SJCRH30 (cell line): ENCODE results near the gene JPH2. TPM values are rescaled to one million over a fixed set of nuclear protein-coding genes. Genes with fewer than 3 reads are reported as not detected.
"Not testable (repeated sequence)": the region's sequence is repeated elsewhere in the genome, so short reads cannot be mapped to it uniquely, and the experiment has no call there.

Source experiments
- DNase-seq, 2 experiments: peaks; one replicate each; pipeline ENCODE4 v3.0.0-alpha.2; 2015 to 2020
- H3K27ac ChIP-seq: fragments of 250-450 bp; sonication (Bioruptor Pico); 2 replicates; pipeline ENCODE4 v1.5.1; 2020; ENCODE audit warnings: mild to moderate bottlenecking, moderate library complexity
- H3K27me3 ChIP-seq: fragments of 250-450 bp; sonication (Bioruptor Pico); 2 replicates; pipeline ENCODE4 v1.5.1; 2020; ENCODE audit warnings: mild to moderate bottlenecking, moderate library complexity
- H3K36me3 ChIP-seq: fragments of 250-450 bp; sonication (Bioruptor Pico); 2 replicates; pipeline ENCODE4 v1.5.1; 2020; ENCODE audit warnings: mild to moderate bottlenecking, moderate library complexity
- H3K4me1 ChIP-seq: fragments of 250-450 bp; sonication (Bioruptor Pico); 2 replicates; pipeline ENCODE4 v1.5.1; 2020; ENCODE audit warnings: mild to moderate bottlenecking, moderate library complexity
- H3K4me3 ChIP-seq: fragments of 250-450 bp; sonication (Bioruptor Pico); 2 replicates; pipeline ENCODE4 v1.5.1; 2020; ENCODE audit warnings: mild to moderate bottlenecking, moderate library complexity
- H3K9me3 ChIP-seq: fragments of 250-450 bp; sonication (Bioruptor Pico); replicated peaks from 2 replicates; pipeline ENCODE4 v1.5.1; 2020; ENCODE audit warnings: mild to moderate bottlenecking, moderate library complexity
- total RNA-seq: library from RNA; depleted of rRNA; stranded (reverse); fragments of >200 nt; shearing (Covaris generic); gene quantifications from 2 replicates; pipeline ENCODE4 v1.2.3, GENCODE V29; 2014; rRNA removed

JPH2 gene
- total RNA-seq, result 6.7 and 7.4 TPM in 2 replicates

DNA sequence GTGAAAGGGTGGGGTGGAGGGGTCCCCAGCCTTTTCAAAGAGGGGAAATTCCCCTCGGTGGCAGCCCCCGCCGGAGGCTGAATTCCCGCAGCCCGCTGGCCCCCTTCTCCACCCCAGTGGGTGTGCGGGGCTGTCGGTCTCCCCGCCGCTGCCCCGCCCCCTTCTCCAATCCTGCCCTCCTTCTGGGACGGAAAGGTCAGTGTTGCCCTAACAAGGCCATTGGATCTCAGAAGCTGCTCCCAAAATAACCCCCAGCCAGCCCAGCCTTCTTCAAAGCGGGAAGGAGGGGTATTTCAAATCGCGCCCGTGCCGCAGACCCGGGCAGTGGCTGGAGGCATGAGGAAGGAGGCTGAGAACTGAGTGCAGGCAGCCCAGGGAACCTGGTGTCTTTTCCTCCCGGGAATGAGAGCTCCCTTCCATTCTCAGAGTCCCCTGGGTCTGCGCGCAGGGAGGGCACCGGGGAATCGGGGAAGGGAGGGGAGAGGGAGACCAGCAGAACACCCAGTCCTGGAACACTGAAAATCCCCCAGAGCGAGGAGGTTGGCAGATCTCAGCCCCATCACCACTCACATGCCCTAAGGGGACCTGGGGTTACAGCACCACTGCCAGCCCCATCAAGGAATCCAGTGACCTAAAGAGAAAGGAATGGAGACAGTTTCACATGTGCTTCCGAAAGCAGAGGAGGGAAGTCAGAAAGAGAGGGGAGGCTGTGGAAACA lies at the start of gene JPH2:
Gene JPH2, minus strand, starts transcription at position 135 of the 718 bp plus-strand sequence. CDS start 483 bp downstream, outside the sequence.
- peak; percentile 90 to 92 for DNase-seq
- Histone ChIP-seq H3K4me3 (peak within 1 kb of the TSS; percentile 63), H3K9me3 (no peaks in the 10 kb centered on the region), H3K36me3 (no peaks in the 10 kb centered on the region), H3K27me3 (no peaks in the 10 kb centered on the region), H3K27ac (peak within 1 kb of the TSS; percentile 91), H3K4me1 (peaks cover 23% of the 10 kb centered on the region)

DNA sequence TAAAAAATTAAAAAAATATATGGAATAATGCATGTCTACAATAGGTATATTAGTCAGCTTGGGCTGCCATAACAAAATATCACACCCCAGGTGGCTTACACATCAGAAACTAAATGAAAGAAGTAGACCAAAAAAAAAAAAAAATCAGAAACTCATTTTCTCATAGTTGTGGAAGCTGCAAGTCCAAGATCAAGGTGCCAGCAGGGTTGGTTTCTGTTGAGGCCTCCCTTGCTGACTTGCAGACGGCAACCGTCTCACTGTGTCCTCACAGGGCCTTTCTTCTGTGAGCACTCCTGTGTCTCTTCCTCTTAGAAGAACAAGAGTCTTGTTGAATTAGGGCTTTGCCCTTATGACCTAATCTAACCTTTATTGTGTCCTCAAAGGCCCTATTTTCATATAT lies 48.7 kb upstream of the JPH2 start:
- Histone ChIP-seq H3K36me3 (no peaks in the 10 kb centered on the region; the same call in 1 of the 2 replicates), H3K27me3 (no peaks in the 10 kb centered on the region), H3K9me3 (0 out of 2 replicates have a peak, but pooled peaks cover 2% of the 10 kb centered on the region), H3K27ac (no peak overlapping the region), H3K4me3 (no peak overlapping the region), H3K4me1 (peaks cover 4% of the 10 kb centered on the region; the same call in 1 of the 2 replicates)
- no peak for DNase-seq

DNA sequence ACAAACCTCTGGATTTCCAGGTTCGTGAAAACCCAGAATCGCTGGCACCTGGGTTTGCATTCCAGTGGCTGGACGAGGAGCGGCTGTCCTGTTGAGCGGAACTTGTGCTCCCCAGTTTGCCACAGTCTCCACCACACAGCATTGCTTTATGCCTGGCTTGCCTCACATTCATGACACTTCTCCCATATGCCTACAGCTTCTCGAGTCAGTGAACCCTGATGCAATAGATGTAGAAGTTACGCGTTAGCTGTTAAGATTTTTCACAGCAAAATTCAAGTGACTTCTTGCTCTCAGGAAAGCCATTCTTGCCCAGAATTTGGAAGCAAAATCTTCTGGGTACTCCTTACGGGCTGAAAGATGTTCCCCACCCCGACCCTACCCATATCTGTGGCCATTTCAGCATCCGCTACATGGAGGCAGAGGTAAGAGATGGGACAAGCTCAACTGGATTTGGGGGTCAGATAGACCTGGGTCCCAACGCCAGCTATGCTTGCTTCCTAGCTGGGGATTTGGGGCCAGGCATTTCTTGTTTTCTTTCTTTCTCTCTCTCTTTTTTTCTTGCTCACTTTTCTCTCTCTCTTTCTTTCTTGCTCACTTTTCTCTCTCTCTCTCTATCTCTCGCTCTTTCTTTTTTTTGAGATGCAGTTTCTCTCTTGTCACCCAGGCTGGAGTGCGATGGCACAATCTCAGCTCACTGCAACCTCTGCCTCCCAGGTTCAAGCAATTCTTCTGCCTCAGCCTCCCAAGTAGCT lies 47.8 kb upstream of the JPH2 start:
- Histone ChIP-seq H3K27me3 (peaks cover 2% of the 10 kb centered on the region; the same call in 1 of the 2 replicates), H3K36me3 (no peaks in the 10 kb centered on the region; the same call in 1 of the 2 replicates), H3K27ac (no peak overlapping the region), H3K4me3 (no peak overlapping the region), H3K4me1 (peaks cover 4% of the 10 kb centered on the region; the same call in 1 of the 2 replicates), H3K9me3 (0 out of 2 replicates have a peak, but pooled peaks cover 2% of the 10 kb centered on the region)
- DNase-seq, result no peak

- no peaks in the 10 kb centered on the region; the same call in 1 of the 2 replicates for H3K36me3 ChIP-seq
- H3K4me1 ChIP-seq, result peaks cover 4% of the 10 kb centered on the region; the same call in 1 of the 2 replicates
- H3K9me3 ChIP-seq, result no peaks in the 10 kb centered on the region
- DNase-seq, result no peak
- no peak overlapping the region for H3K4me3 ChIP-seq
- no peak overlapping the region for H3K27ac ChIP-seq
- peaks cover 5% of the 10 kb centered on the region; the same call in 1 of the 2 replicates for H3K27me3 ChIP-seq
These were observed 46.5 kb upstream of the JPH2 start for GRCh38 chr20:44233436-44234016.

GRCh38 chr20:44232469-44232856 lies 45.5 kb upstream of the JPH2 start:
- H3K27me3 ChIP-seq, H3K4me1 ChIP-seq, H3K27ac ChIP-seq, H3K36me3 ChIP-seq, DNase-seq, H3K9me3 ChIP-seq, H3K4me3 ChIP-seq: not testable (repeated sequence)

DNA sequence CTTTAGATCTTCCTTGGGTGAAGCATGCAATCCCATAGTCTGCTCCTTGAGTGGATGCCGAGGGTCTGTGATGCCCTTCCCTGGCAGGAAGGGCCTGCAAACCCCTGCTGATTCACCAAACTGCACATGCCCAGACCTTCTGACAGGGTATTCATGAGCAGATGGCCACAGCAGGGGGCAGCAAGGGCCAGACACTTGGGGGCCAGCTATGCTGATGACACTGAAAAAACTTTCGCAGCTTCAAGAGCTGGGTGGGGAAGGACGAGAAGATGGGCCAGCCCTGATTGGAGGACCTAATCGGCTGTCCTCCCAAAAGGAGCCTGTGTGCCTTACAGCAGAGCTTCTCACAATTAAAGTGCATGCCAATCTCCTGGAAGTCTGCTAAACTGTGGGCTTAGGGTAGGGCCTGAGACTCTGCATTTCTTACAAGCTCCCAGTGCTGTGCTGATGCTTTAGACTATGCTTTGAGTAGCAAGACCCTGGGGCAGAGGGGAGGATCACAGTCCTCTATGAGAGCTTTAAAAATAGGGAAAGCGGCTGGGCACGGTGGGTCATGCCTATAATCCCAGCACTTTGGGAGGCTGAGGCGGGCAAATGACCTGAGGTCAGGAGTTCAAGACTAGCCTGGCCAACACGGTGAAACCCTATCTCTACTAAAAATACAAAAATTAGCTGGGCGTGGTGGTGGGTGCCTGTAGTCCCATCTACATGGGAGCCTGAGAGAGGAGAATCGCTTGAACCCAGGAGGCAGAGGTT lies 44.9 kb upstream of the JPH2 start:
- peaks cover 4% of the 10 kb centered on the region; the same call in 1 of the 2 replicates for H3K4me1 ChIP-seq
- no peak overlapping the region for H3K4me3 ChIP-seq
- peak; percentile 36 to 47 for DNase-seq
- no peak overlapping the region for H3K27ac ChIP-seq
- no peaks in the 10 kb centered on the region for H3K9me3 ChIP-seq
- H3K27me3 ChIP-seq, result peaks cover 5% of the 10 kb centered on the region; the same call in 1 of the 2 replicates
- no peaks in the 10 kb centered on the region for H3K36me3 ChIP-seq

DNA sequence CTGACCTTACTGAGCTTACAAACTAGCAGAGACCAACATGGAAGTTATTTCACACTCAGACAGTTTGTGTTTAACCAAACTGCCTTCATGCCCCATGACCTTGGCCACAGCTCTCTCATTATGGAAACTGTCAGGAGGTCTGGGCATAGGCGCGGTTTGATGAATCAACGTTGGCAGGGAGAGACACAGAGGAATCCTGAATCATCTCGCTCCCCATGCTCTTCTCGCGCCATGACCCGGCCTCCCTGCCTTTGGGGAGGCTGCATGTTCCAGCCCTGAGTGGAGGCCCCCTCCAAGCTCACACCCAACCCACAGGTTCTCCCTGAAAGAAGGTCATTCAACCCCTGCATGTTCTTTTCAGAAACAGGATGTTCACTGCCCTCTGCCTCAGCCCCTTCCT lies 44.2 kb upstream of the JPH2 start:
- no peaks in the 10 kb centered on the region for H3K9me3 ChIP-seq
- H3K27ac ChIP-seq, result no peak overlapping the region
- H3K27me3 ChIP-seq, result peaks cover 5% of the 10 kb centered on the region; the same call in 1 of the 2 replicates
- no peak overlapping the region for H3K4me3 ChIP-seq
- H3K4me1 ChIP-seq, result peaks cover 4% of the 10 kb centered on the region; the same call in 1 of the 2 replicates
- no peaks in the 10 kb centered on the region for H3K36me3 ChIP-seq
- DNase-seq, result no peak

GRCh38 chr20:44228465-44229258 lies 41.7 kb upstream of the JPH2 start:
- no peaks in the 10 kb centered on the region for H3K9me3 ChIP-seq
- no peak for DNase-seq
- H3K36me3 ChIP-seq, result no peaks in the 10 kb centered on the region
- H3K27ac ChIP-seq, result no peak overlapping the region
- H3K27me3 ChIP-seq, result peaks cover 5% of the 10 kb centered on the region; the same call in 1 of the 2 replicates
- H3K4me3 ChIP-seq, result no peak overlapping the region
- no peaks in the 10 kb centered on the region for H3K4me1 ChIP-seq

GRCh38 chr20:44224637-44225036 lies 37.6 kb upstream of the JPH2 start:
- H3K4me1 ChIP-seq, result no peaks in the 10 kb centered on the region
- H3K9me3 ChIP-seq, result no peaks in the 10 kb centered on the region
- peaks cover 2% of the 10 kb centered on the region; the same call in 1 of the 2 replicates for H3K27me3 ChIP-seq
- DNase-seq, result no peak
- no peaks in the 10 kb centered on the region for H3K36me3 ChIP-seq
- no peak overlapping the region for H3K4me3 ChIP-seq
- no peak overlapping the region for H3K27ac ChIP-seq

GRCh38 chr20:44223721-44224120 lies 36.7 kb upstream of the JPH2 start:
- Histone ChIP-seq H3K9me3 (no peaks in the 10 kb centered on the region), H3K4me1 (no peaks in the 10 kb centered on the region), H3K4me3 (no peak overlapping the region), H3K27me3 (no peaks in the 10 kb centered on the region), H3K36me3 (no peaks in the 10 kb centered on the region), H3K27ac (no peak overlapping the region)
- DNase-seq, result no peak

- no peaks in the 10 kb centered on the region for H3K27me3 ChIP-seq
These were observed 35.8 kb upstream of the JPH2 start for GRCh38 chr20:44222633-44223368.

GRCh38 chr20:44222027-44222426 lies 35.0 kb upstream of the JPH2 start:
- no peaks in the 10 kb centered on the region for H3K4me1 ChIP-seq
- no peak for DNase-seq
- H3K4me3 ChIP-seq, result no peak overlapping the region
- H3K27me3 ChIP-seq, result no peaks in the 10 kb centered on the region
- no peaks in the 10 kb centered on the region for H3K9me3 ChIP-seq
- H3K36me3 ChIP-seq, result no peaks in the 10 kb centered on the region
- H3K27ac ChIP-seq, result no peak overlapping the region

More at GRCh38 chr20:44222633-44223368, 35.8 kb upstream of the JPH2 start:
- H3K36me3 ChIP-seq, result no peaks in the 10 kb centered on the region
- DNase-seq, result peak in 1 of 2 experiments; percentile 38
- H3K4me1 ChIP-seq, result no peaks in the 10 kb centered on the region
- H3K9me3 ChIP-seq, result no peaks in the 10 kb centered on the region
- no peak overlapping the region for H3K4me3 ChIP-seq
- no peak overlapping the region for H3K27ac ChIP-seq

GRCh38 chr20:44221368-44221954 lies 34.5 kb upstream of the JPH2 start:
- DNase-seq, result no peak
- Histone ChIP-seq H3K27me3 (no peaks in the 10 kb centered on the region), H3K4me1 (no peaks in the 10 kb centered on the region), H3K27ac (no peak overlapping the region), H3K36me3 (no peaks in the 10 kb centered on the region), H3K4me3 (no peak overlapping the region), H3K9me3 (no peaks in the 10 kb centered on the region)
